Measurements from ENCODE around the gene PRKCA. TPM values are rescaled to one million over a fixed set of nuclear protein-coding genes. Genes with fewer than 3 reads are reported as not detected.

PRKCA gene
- total RNA-seq, 1 donor from 2014 or later = 80.1 TPM

GRCh38 chr17:66364990-66365490 is 62.6 kb downstream of the PRKCA start:
- no peaks in the 10 kb centered on the region for H3K27me3 Mint-ChIP-seq (ENCODE audit: unreplicated experiment)
- H3K4me3 Mint-ChIP-seq (ENCODE audit: unreplicated experiment) = no peak overlapping the region
- peak overlapping the region; percentile 42 for H3K27ac Mint-ChIP-seq (ENCODE audit: unreplicated experiment)
- H3K9me3 Mint-ChIP-seq (ENCODE audit: unreplicated experiment) = no peaks in the 10 kb centered on the region
- DNase-seq (ENCODE audit: extremely low spot score, unreplicated experiment) = no peak
- TF ChIP-seq, protein P1, sequence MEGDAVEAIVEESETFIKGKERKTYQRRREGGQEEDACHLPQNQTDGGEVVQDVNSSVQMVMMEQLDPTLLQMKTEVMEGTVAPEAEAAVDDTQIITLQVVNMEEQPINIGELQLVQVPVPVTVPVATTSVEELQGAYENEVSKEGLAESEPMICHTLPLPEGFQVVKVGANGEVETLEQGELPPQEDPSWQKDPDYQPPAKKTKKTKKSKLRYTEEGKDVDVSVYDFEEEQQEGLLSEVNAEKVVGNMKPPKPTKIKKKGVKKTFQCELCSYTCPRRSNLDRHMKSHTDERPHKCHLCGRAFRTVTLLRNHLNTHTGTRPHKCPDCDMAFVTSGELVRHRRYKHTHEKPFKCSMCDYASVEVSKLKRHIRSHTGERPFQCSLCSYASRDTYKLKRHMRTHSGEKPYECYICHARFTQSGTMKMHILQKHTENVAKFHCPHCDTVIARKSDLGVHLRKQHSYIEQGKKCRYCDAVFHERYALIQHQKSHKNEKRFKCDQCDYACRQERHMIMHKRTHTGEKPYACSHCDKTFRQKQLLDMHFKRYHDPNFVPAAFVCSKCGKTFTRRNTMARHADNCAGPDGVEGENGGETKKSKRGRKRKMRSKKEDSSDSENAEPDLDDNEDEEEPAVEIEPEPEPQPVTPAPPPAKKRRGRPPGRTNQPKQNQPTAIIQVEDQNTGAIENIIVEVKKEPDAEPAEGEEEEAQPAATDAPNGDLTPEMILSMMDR (IDR thresholded peaks at IDR 0.05) = no peak
- peaks cover 8% of the 10 kb centered on the region for H3K36me3 Mint-ChIP-seq (ENCODE audit: unreplicated experiment)
- H3K4me1 Mint-ChIP-seq (ENCODE audit: unreplicated experiment) = peaks cover 25% of the 10 kb centered on the region

GRCh38 chr17:66365903-66366302 is 63.5 kb downstream of the PRKCA start:
- no peak for DNase-seq (ENCODE audit: extremely low spot score, unreplicated experiment)
- H3K9me3 Mint-ChIP-seq (ENCODE audit: unreplicated experiment) = no peaks in the 10 kb centered on the region
- H3K4me1 Mint-ChIP-seq (ENCODE audit: unreplicated experiment) = peaks cover 20% of the 10 kb centered on the region
- H3K27me3 Mint-ChIP-seq (ENCODE audit: unreplicated experiment) = no peaks in the 10 kb centered on the region
- H3K36me3 Mint-ChIP-seq (ENCODE audit: unreplicated experiment) = peaks cover 4% of the 10 kb centered on the region
- no peak overlapping the region for H3K27ac Mint-ChIP-seq (ENCODE audit: unreplicated experiment)
- TF ChIP-seq, protein P1 (IDR thresholded peaks at IDR 0.05) = no peak
- no peak overlapping the region for H3K4me3 Mint-ChIP-seq (ENCODE audit: unreplicated experiment)

GRCh38 chr17:66367107-66367506 is 64.7 kb downstream of the PRKCA start:
- Mint-ChIP-seq H3K4me1 (ENCODE audit: unreplicated experiment) (peaks cover 26% of the 10 kb centered on the region), H3K36me3 (ENCODE audit: unreplicated experiment) (peaks cover 4% of the 10 kb centered on the region), H3K27me3 (ENCODE audit: unreplicated experiment) (no peaks in the 10 kb centered on the region), H3K27ac (ENCODE audit: unreplicated experiment) (no peak overlapping the region), H3K4me3 (ENCODE audit: unreplicated experiment) (no peak overlapping the region), H3K9me3 (ENCODE audit: unreplicated experiment) (no peaks in the 10 kb centered on the region)
- TF ChIP-seq, protein P1 (IDR thresholded peaks at IDR 0.05) = no peak
- DNase-seq (ENCODE audit: extremely low spot score, unreplicated experiment) = no peak

DNA sequence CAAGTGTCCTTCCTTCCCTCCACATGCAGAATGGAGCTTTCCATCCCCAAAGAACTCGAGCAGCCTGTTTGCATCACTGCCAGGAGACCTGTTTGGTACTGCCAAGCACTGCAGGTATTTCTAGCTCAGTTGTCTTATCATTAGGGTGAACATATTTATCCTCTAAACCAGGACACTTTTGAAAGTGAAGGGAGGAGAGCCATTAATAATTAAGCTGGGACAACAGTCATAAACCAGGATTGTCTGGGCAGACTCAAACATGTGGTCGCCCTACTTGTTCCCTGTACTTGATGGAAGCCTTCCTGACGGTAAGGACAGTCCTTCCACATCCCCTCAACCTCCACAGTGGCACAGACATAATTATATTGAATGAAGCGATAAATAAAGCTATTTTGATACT is 67.4 kb downstream of the PRKCA start:
- Mint-ChIP-seq H3K27me3 (ENCODE audit: unreplicated experiment) (no peaks in the 10 kb centered on the region), H3K4me3 (ENCODE audit: unreplicated experiment) (no peak overlapping the region), H3K9me3 (ENCODE audit: unreplicated experiment) (no peaks in the 10 kb centered on the region), H3K4me1 (ENCODE audit: unreplicated experiment) (peaks cover 28% of the 10 kb centered on the region), H3K27ac (ENCODE audit: unreplicated experiment) (no peak overlapping the region), H3K36me3 (ENCODE audit: unreplicated experiment) (peaks cover 4% of the 10 kb centered on the region)
- no peak for DNase-seq (ENCODE audit: extremely low spot score, unreplicated experiment)
- TF ChIP-seq, protein P1 (IDR thresholded peaks at IDR 0.05) = no peak

DNA sequence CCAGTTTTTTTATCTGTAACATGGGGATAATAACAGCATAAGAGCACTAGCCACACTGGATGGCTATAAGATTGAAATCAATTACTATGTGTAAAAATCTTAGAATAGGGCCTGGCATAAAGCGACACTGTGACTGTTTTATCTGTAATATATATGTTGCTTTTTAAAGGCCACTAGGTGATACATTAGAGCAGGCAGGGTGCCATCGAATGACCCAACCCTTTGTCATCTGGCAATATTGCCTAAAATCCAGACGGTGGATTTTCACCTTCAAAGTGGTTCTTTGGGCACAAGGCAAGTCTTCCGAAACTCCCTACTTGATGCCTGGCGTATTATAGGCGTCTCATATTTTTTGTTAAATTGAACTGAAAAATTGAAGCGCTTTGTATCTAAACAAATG is 69.1 kb downstream of the PRKCA start:
- no peak overlapping the region for H3K4me3 Mint-ChIP-seq (ENCODE audit: unreplicated experiment)
- no peak overlapping the region for H3K27ac Mint-ChIP-seq (ENCODE audit: unreplicated experiment)
- TF ChIP-seq, protein P1 (IDR thresholded peaks at IDR 0.05) = no peak
- peaks cover 41% of the 10 kb centered on the region for H3K4me1 Mint-ChIP-seq (ENCODE audit: unreplicated experiment)
- H3K36me3 Mint-ChIP-seq (ENCODE audit: unreplicated experiment) = peaks cover 4% of the 10 kb centered on the region
- DNase-seq (ENCODE audit: extremely low spot score, unreplicated experiment) = no peak
- H3K9me3 Mint-ChIP-seq (ENCODE audit: unreplicated experiment) = no peaks in the 10 kb centered on the region
- H3K27me3 Mint-ChIP-seq (ENCODE audit: unreplicated experiment) = no peaks in the 10 kb centered on the region

All from osteocyte (in vitro differentiated cells).